ENCODE results near the gene NFATC2.
A peak's percentile ranks its signal among the peaks of the same experiment; 100 is the strongest.

NFATC2 gene

DNA sequence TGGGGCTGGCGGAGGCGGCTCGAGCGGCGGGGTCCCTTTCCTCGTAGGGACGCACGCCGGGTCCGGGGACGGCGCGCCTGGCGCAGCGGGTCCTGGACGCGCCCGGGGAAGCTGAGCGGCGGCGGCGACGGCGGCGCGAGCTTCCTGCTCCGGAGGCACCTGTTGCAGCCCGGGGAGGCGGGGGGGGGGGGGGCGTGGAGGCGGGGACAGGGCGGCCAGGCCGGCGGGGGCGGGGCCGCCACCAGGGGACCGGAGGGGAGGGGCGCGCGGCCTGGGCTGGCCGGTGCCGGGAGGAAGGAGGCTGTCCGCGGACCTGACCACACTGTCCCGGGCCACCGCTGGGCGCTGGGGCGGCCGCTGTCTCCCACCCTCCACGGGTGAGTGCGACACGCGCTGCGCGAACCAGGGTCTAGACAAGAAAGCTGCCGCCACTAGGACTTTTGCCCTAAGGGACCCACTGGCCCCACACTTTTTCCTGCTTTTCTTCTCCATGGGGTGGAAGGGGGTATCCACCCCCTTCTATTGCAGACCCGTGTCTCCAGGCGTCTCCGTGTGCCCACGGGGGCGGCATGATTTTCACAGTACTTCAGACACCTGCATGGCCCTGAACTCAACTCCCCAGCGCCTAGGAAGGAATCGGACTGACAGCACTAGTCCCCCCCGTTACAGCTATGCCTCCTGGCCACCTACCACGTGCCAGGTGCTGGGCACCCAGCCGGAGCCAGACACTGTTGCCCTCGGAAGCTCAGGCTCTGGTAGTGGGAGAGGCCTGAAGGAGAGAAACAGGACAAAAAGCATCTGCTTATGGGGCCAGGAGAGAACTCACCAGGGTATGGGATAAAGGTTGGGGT lies at the start of gene NFATC2:
Gene NFATC2 (minus strand): TSS at position 149 of the 851 bp plus-strand sequence. CDS start 220 bp downstream, outside the sequence.
- no peak for TF ChIP-seq CTCF (IDR thresholded peaks at IDR 0.05; ENCODE audit: borderline replicate concordance, insufficient read depth, low read depth, low read length)
- H3K4me3 ChIP-seq (ENCODE audit: low read depth, low read length) = peak within 1 kb of the TSS; percentile 68

DNA sequence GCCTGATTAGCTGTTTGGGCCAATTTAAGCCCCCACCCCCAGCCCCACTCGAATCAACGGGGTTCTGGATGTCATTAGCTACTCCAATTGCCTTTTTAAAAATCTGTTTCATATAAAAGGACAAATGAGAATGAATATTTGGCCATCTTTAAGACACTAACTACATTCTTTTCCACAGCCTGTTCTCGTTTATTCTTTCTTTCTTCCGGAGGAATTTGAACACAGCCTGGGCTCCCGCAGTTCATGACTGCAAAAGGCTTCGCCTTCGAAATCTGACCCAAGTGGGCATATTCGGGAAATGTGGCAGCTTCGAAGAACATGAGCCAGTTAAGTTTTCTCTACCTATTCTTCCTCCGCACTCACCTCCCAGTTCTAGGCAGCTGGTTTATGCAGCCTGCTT lies 49.4 kb upstream of the NFATC2 start:
- no peak overlapping the region for H3K4me3 ChIP-seq (ENCODE audit: low read depth, low read length)
- TF ChIP-seq CTCF (IDR thresholded peaks at IDR 0.05; ENCODE audit: borderline replicate concordance, insufficient read depth, low read depth, low read length) = no peak

- H3K4me3 ChIP-seq (ENCODE audit: low read depth, low read length) = no peak overlapping the region
- TF ChIP-seq CTCF (IDR thresholded peaks at IDR 0.05; ENCODE audit: borderline replicate concordance, insufficient read depth, low read depth, low read length) = no peak
Observed at GRCh38 chr20:51588762-51589161, 46.2 kb upstream of the NFATC2 start.

DNA sequence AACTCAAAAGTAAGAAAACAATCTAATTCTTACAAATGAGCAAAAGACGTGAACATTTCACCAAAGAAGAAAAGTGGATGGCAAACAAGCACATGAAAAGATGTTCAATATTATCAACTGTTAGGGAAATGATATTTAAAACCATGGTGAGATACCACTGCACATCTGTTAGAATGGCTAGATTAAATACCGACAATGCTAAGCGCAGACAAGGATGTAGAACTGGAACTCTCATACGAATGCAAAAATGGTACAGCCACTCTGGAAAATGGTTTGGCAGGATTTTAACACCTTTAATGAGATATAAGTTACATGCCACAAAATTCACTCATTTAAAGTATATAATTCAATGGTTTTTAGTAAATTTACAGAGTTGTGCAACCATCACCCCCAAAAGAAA lies 44.6 kb upstream of the NFATC2 start:
- TF ChIP-seq CTCF (IDR thresholded peaks at IDR 0.05; ENCODE audit: borderline replicate concordance, insufficient read depth, low read depth, low read length) = no peak

GRCh38 chr20:51586005-51586440 lies 43.5 kb upstream of the NFATC2 start:
- no peak overlapping the region for H3K4me3 ChIP-seq (ENCODE audit: low read depth, low read length)
- no peak for TF ChIP-seq CTCF (IDR thresholded peaks at IDR 0.05; ENCODE audit: borderline replicate concordance, insufficient read depth, low read depth, low read length)

More for the DNA sequence above, 44.6 kb upstream of the NFATC2 start:
- no peak overlapping the region for H3K4me3 ChIP-seq (ENCODE audit: low read depth, low read length)

DNA sequence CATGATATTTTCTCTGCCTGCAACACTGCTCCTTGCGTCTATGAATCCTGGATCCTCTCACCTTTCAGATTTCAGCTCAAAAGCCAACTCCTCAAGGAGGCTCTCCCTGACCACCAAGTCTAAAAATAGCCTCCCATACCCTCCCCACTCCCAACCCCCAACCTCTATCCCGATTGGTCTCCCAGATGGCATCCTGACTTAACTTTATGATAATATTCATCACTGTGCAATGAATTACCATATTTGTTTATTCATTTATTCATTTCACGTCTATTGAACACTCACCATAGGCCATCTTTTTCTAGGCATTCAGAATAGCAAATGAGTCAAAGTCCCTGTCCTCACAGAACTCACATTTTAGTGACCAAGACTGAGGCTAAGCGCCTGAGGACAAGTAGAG lies 42.6 kb upstream of the NFATC2 start:
- no peak for TF ChIP-seq CTCF (IDR thresholded peaks at IDR 0.05; ENCODE audit: borderline replicate concordance, insufficient read depth, low read depth, low read length)
- no peak overlapping the region for H3K4me3 ChIP-seq (ENCODE audit: low read depth, low read length)

DNA sequence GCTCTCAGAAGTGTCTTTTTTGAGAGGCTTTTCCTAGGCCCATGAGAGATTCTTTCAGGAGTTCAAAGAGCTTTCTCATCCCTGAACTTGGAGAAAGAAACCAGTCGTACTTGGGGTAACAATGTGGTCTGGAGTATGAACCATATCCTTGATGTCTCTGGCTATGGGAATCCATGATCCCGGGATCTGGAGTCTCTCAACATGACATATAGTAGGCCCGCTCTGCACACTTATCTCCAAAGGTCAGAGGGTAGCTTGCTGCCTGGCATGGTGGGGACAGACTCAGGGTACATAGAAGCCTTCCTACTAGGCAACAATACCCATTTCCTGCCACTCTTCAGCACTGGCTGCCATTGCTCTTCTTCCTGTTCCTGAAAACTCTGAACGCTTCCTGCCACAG lies 42.2 kb upstream of the NFATC2 start:
- H3K4me3 ChIP-seq (ENCODE audit: low read depth, low read length) = no peak overlapping the region

More for the DNA sequence above, 42.2 kb upstream of the NFATC2 start:
- no peak for TF ChIP-seq CTCF (IDR thresholded peaks at IDR 0.05; ENCODE audit: borderline replicate concordance, insufficient read depth, low read depth, low read length)

Data from GM12875 (cell line).